ENCODE data around the gene CD226.
A peak's percentile ranks its signal among the peaks of the same experiment; 100 is the strongest.
"Not testable (repeated sequence)": the region's sequence is repeated elsewhere in the genome, so short reads cannot be mapped to it uniquely, and the experiment has no call there.

The CD226 gene

DNA sequence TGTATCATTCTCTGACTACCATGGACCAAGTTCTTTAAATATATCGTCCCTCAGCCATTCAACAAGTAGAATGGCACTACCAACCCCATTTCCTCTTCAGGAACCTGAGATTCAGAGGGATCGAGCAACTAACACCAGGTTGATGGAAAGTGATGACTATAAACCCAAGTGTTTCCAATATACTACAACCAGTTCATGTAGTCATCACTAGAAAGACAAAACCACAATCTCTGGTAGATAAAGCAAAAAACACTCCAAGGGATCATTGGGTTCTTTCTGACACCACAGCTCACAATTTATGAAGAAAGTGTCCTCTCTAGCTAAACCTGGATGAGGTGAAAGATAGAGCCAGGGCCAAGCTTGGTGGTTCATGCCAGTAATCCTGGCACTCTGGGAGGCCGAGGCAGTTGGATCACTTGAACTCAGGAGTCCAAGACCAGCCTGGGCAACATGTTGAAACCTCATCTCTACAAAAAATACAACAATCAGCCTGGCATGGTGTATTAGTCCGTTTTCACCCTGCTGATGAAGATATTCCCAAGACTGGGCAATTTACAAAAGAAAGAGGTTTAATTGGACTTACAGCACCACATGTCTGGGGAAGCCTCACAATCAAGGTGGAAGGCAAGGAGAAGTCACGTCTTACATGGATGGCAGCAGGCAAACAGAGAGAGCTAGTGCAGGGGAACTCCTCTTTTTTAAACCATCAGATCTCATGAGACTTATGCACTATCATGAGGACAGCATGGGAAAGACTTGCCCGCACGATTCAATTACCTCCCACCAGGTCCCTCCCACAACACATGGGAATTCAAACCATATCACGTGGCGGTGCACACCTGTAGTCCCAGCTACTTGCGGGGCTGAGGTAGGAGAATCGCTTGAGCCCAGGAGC, 2.2 kb downstream of the CD226 start:
- H3K9me3 Mint-ChIP-seq (ENCODE audit: low read depth): peaks cover 16% of the 10 kb centered on the region
- H3K36me3 Mint-ChIP-seq: peaks cover 35% of the 10 kb centered on the region
- no peak overlapping the region for H3K27ac Mint-ChIP-seq
- H3K4me3 Mint-ChIP-seq: no peak overlapping the region
- H3K27me3 Mint-ChIP-seq: no peaks in the 10 kb centered on the region
- peaks cover 49% of the 10 kb centered on the region for H3K4me1 Mint-ChIP-seq (ENCODE audit: low read depth)

DNA sequence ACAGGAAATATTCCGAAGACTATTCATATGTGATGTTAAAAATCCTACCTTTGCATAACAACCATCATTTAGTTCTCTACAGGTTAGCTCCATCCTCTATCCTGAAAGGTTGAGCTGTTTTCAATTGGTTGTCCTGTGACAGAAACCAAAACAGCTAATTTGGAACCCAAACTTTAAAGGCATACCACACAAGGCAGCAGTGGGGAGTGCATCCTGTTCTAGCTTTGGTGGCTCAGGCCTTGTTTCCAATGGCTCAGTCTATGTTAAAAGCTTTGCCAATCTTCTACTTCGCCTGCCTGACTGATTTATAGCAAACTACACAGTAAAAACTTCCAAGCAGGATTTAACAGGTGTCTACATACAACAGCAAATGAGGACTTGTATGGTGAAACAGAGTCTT, 3.2 kb downstream of the CD226 start:
- H3K27ac Mint-ChIP-seq: no peak overlapping the region
- H3K4me1 Mint-ChIP-seq (ENCODE audit: low read depth): peaks cover 59% of the 10 kb centered on the region
- peaks cover 25% of the 10 kb centered on the region for H3K9me3 Mint-ChIP-seq (ENCODE audit: low read depth)
- H3K36me3 Mint-ChIP-seq: peaks cover 46% of the 10 kb centered on the region
- no peaks in the 10 kb centered on the region for H3K27me3 Mint-ChIP-seq
- no peak overlapping the region for H3K4me3 Mint-ChIP-seq

DNA sequence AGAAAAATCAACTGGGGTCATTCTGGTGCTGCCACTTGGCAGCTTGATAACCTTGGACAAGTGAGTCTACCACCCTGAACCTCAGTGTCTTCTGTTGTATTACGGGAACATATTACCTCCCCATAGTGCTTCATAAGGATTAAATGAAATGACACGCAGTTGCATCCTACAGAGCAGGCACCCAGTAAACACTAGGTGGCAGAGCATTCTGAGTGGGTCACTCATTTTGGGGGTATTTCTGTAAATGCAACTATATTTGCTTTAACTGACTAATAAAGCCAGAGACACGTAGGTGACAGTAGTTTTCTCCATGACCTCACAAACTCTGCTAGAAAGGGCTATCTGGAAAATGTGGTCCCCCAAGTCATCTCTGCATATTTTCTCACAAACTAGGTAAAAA, 4.7 kb downstream of the CD226 start:
- H3K9me3 Mint-ChIP-seq (ENCODE audit: low read depth): peaks cover 25% of the 10 kb centered on the region
- peaks cover 64% of the 10 kb centered on the region for H3K4me1 Mint-ChIP-seq (ENCODE audit: low read depth)
- H3K27ac Mint-ChIP-seq: no peak overlapping the region
- H3K36me3 Mint-ChIP-seq: peaks cover 53% of the 10 kb centered on the region
- H3K27me3 Mint-ChIP-seq: no peaks in the 10 kb centered on the region
- H3K4me3 Mint-ChIP-seq: peak overlapping the region; percentile 81

GRCh38 chr18:69941183-69941582, 6.5 kb downstream of the CD226 start:
- no peak overlapping the region for H3K27ac Mint-ChIP-seq
- H3K36me3 Mint-ChIP-seq: peaks cover 52% of the 10 kb centered on the region
- H3K4me3 Mint-ChIP-seq: peak overlapping the region; percentile 15
- no peaks in the 10 kb centered on the region for H3K27me3 Mint-ChIP-seq
- peaks cover 28% of the 10 kb centered on the region for H3K9me3 Mint-ChIP-seq (ENCODE audit: low read depth)
- H3K4me1 Mint-ChIP-seq (ENCODE audit: low read depth): peaks cover 64% of the 10 kb centered on the region

GRCh38 chr18:69939812-69940211, 7.9 kb downstream of the CD226 start:
- peak overlapping the region; percentile 68 for H3K4me3 Mint-ChIP-seq
- H3K36me3 Mint-ChIP-seq: peaks cover 48% of the 10 kb centered on the region
- peaks cover 25% of the 10 kb centered on the region for H3K9me3 Mint-ChIP-seq (ENCODE audit: low read depth)
- peaks cover 54% of the 10 kb centered on the region for H3K4me1 Mint-ChIP-seq (ENCODE audit: low read depth)
- not testable (repeated sequence) for H3K27me3 Mint-ChIP-seq, H3K27ac Mint-ChIP-seq

- Mint-ChIP-seq H3K27me3 (no peaks in the 10 kb centered on the region), H3K36me3 (peaks cover 21% of the 10 kb centered on the region), H3K4me3 (no peak overlapping the region), H3K4me1 (ENCODE audit: low read depth) (peaks cover 22% of the 10 kb centered on the region), H3K9me3 (ENCODE audit: low read depth) (peaks cover 12% of the 10 kb centered on the region), H3K27ac (no peak overlapping the region)
These were observed 11.5 kb downstream of the CD226 start for GRCh38 chr18:69936191-69936558.

- Mint-ChIP-seq H3K9me3 (ENCODE audit: low read depth) (peaks cover 12% of the 10 kb centered on the region), H3K27me3 (no peaks in the 10 kb centered on the region), H3K27ac (no peak overlapping the region), H3K4me3 (no peak overlapping the region), H3K4me1 (ENCODE audit: low read depth) (peaks cover 22% of the 10 kb centered on the region), H3K36me3 (peaks cover 21% of the 10 kb centered on the region)
These were observed 12.1 kb downstream of the CD226 start for GRCh38 chr18:69935319-69936190.

GRCh38 chr18:69934601-69935265, 12.9 kb downstream of the CD226 start:
- Mint-ChIP-seq H3K36me3 (peaks cover 17% of the 10 kb centered on the region), H3K4me3 (no peak overlapping the region), H3K27ac (no peak overlapping the region), H3K9me3 (ENCODE audit: low read depth) (peaks cover 5% of the 10 kb centered on the region), H3K4me1 (ENCODE audit: low read depth) (peaks cover 14% of the 10 kb centered on the region), H3K27me3 (no peaks in the 10 kb centered on the region)

- Mint-ChIP-seq H3K4me3 (no peak overlapping the region), H3K27ac (no peak overlapping the region), H3K9me3 (ENCODE audit: low read depth) (no peaks in the 10 kb centered on the region), H3K27me3 (no peaks in the 10 kb centered on the region), H3K4me1 (ENCODE audit: low read depth) (peaks cover 31% of the 10 kb centered on the region), H3K36me3 (peaks cover 25% of the 10 kb centered on the region)
These were observed 18.5 kb downstream of the CD226 start for GRCh38 chr18:69929041-69929774.

DNA sequence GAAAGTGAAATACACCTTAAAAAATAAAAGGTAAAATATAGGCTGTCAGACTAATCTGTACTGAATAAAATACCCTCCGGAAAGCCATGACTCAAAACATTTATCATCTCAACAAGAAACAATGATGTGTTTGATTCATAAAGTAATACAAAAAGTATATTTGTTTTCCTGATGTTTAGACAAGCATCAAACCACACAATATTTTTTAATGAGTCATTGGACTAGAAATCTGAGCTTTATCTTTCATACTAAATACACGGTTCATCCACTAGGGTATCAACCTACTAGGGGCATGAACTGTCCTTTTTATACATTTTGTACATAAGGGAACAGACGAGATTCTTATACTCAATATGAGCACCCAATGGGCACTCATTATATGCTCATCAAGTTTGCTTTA, 31.3 kb downstream of the CD226 start:
- Mint-ChIP-seq H3K27ac (no peak overlapping the region), H3K4me1 (ENCODE audit: low read depth) (peaks cover 56% of the 10 kb centered on the region), H3K27me3 (no peaks in the 10 kb centered on the region), H3K36me3 (peaks cover 40% of the 10 kb centered on the region), H3K4me3 (no peak overlapping the region), H3K9me3 (ENCODE audit: low read depth) (peaks cover 3% of the 10 kb centered on the region)

- Mint-ChIP-seq H3K4me3 (no peak overlapping the region), H3K4me1 (ENCODE audit: low read depth) (peaks cover 50% of the 10 kb centered on the region), H3K27ac (peak overlapping the region; percentile 46), H3K27me3 (no peaks in the 10 kb centered on the region), H3K9me3 (ENCODE audit: low read depth) (no peaks in the 10 kb centered on the region), H3K36me3 (peaks cover 23% of the 10 kb centered on the region)
These were observed 38.8 kb downstream of the CD226 start for GRCh38 chr18:69908838-69909237.

DNA sequence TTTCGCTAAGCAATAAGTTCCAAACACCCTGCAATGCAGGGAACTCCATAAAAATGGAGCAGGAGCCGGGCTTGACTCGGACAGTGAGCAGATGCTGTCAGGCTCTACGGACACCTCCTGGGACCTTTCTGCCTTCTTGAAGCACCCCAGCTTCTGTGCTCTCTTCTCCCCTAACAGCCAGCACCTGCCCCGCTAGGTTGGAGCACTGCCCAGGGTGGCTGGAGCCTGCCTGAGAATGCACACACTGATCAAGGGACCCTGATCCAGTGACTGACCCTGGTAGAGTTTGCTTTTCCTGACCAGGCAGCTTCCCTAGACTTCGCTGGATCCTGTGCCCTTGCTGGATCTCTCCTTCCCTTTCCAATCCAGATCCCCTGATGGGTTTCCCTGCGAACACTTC, 40.9 kb downstream of the CD226 start:
- Mint-ChIP-seq H3K9me3 (ENCODE audit: low read depth) (no peaks in the 10 kb centered on the region), H3K27ac (no peak overlapping the region), H3K4me3 (no peak overlapping the region), H3K27me3 (no peaks in the 10 kb centered on the region), H3K36me3 (peaks cover 24% of the 10 kb centered on the region), H3K4me1 (ENCODE audit: low read depth) (peaks cover 46% of the 10 kb centered on the region)

DNA sequence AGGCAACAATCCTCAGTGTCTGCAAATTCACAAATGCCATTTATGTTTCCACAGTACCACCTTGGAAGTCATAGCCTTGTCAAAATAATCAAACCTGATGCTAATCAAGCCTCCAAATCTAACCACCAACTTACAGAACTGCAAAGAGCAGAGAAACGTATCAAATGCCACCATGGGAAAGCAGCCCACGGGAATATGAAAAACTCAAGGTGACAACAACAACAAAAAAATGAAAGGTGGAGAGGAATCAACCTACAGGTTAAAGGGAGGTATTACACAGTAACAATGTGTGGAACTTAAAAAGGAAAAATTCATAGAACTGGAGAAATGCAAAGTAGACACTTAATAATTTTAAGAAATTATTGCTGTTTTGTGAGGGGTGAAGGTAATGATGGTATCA, 46.7 kb downstream of the CD226 start:
- Mint-ChIP-seq H3K4me1 (ENCODE audit: low read depth) (peaks cover 60% of the 10 kb centered on the region), H3K27ac (no peak overlapping the region), H3K4me3 (no peak overlapping the region), H3K9me3 (ENCODE audit: low read depth) (no peaks in the 10 kb centered on the region), H3K36me3 (peaks cover 18% of the 10 kb centered on the region), H3K27me3 (no peaks in the 10 kb centered on the region)

GRCh38 chr18:69899154-69899923, 48.3 kb downstream of the CD226 start:
- not testable (repeated sequence) for H3K27me3 Mint-ChIP-seq; H3K9me3 Mint-ChIP-seq (ENCODE audit: low read depth)
- Mint-ChIP-seq H3K4me3 (peak overlapping the region; percentile 72), H3K27ac (peak overlapping the region; percentile 92), H3K4me1 (ENCODE audit: low read depth) (peaks cover 62% of the 10 kb centered on the region), H3K36me3 (peaks cover 23% of the 10 kb centered on the region)
